ENCODE data around the gene IKBKE.
"Not testable (repeated sequence)": the region's sequence is repeated elsewhere in the genome, so short reads cannot be mapped to it uniquely, and the experiment has no call there.

The IKBKE gene

GRCh38 chr1:206479183-206480125 is 9.2 kb downstream of the IKBKE start:
- peak overlapping the region; percentile 57 for H3K4me2 ChIP-seq
- H3K27ac ChIP-seq = no peak overlapping the region
- H4K20me1 ChIP-seq = no peaks in the 10 kb centered on the region
- H3K4me1 ChIP-seq = peaks cover 27% of the 10 kb centered on the region
- no peak for TF ChIP-seq Cebpa-rat (IDR thresholded peaks at IDR 0.05)
- H3K9ac ChIP-seq = 0 out of 2 replicates have a peak overlapping the region, but pooled peaks have one; percentile 7
- H3K4me3 ChIP-seq = no peak overlapping the region
- no peaks in the 10 kb centered on the region for H3K9me3 ChIP-seq
- no peaks in the 10 kb centered on the region for H3K27me3 ChIP-seq
- peaks cover 73% of the 10 kb centered on the region for H3K36me3 ChIP-seq

- H3K4me1 ChIP-seq = peaks cover 27% of the 10 kb centered on the region
- peaks cover 73% of the 10 kb centered on the region for H3K36me3 ChIP-seq
- no peak overlapping the region for H3K4me3 ChIP-seq
- no peak overlapping the region for H3K9ac ChIP-seq
- H3K27ac ChIP-seq = no peak overlapping the region
- no peaks in the 10 kb centered on the region for H3K27me3 ChIP-seq
- no peak for TF ChIP-seq Cebpa-rat (IDR thresholded peaks at IDR 0.05)
- peak overlapping the region; percentile 49; the same call in 1 of the 2 replicates for H3K4me2 ChIP-seq
- H4K20me1 ChIP-seq = no peaks in the 10 kb centered on the region
- no peaks in the 10 kb centered on the region for H3K9me3 ChIP-seq
Observed at GRCh38 chr1:206480211-206480610, 9.9 kb downstream of the IKBKE start.

GRCh38 chr1:206482611-206483010 is 12.3 kb downstream of the IKBKE start:
- no peak overlapping the region for H3K4me2 ChIP-seq

GRCh38 chr1:206483864-206484263 is 13.6 kb downstream of the IKBKE start:
- not testable (repeated sequence) for H4K20me1 ChIP-seq, H3K4me2 ChIP-seq, H3K9me3 ChIP-seq, H3K27me3 ChIP-seq, H3K4me3 ChIP-seq, H3K27ac ChIP-seq, H3K9ac ChIP-seq
- Histone ChIP-seq H3K4me1 (peaks cover 25% of the 10 kb centered on the region), H3K36me3 (peaks cover 65% of the 10 kb centered on the region)

More at GRCh38 chr1:206482611-206483010, 12.3 kb downstream of the IKBKE start:
- no peak for TF ChIP-seq Cebpa-rat (IDR thresholded peaks at IDR 0.05)
- Histone ChIP-seq H3K4me1 (peaks cover 27% of the 10 kb centered on the region), H3K9ac (no peak overlapping the region), H3K36me3 (peaks cover 67% of the 10 kb centered on the region), H3K4me3 (no peak overlapping the region), H3K27me3 (no peaks in the 10 kb centered on the region), H4K20me1 (no peaks in the 10 kb centered on the region), H3K27ac (no peak overlapping the region), H3K9me3 (no peaks in the 10 kb centered on the region)

- H3K27me3 ChIP-seq = no peaks in the 10 kb centered on the region
- no peak overlapping the region for H3K4me2 ChIP-seq
- H3K36me3 ChIP-seq = peaks cover 62% of the 10 kb centered on the region
- H3K9me3 ChIP-seq = no peaks in the 10 kb centered on the region
- no peaks in the 10 kb centered on the region for H4K20me1 ChIP-seq
- peaks cover 19% of the 10 kb centered on the region for H3K4me1 ChIP-seq
- no peak overlapping the region for H3K4me3 ChIP-seq
- no peak overlapping the region for H3K27ac ChIP-seq
- no peak for TF ChIP-seq Cebpa-rat (IDR thresholded peaks at IDR 0.05)
- H3K9ac ChIP-seq = no peak overlapping the region
Observed at GRCh38 chr1:206484901-206485300, 14.6 kb downstream of the IKBKE start.

- no peak overlapping the region for H3K4me3 ChIP-seq
- TF ChIP-seq Cebpa-rat (IDR thresholded peaks at IDR 0.05) = no peak
- H3K4me1 ChIP-seq = peaks cover 28% of the 10 kb centered on the region
- no peaks in the 10 kb centered on the region for H3K9me3 ChIP-seq
- no peaks in the 10 kb centered on the region for H3K27me3 ChIP-seq
- H3K36me3 ChIP-seq = peaks cover 62% of the 10 kb centered on the region
- no peaks in the 10 kb centered on the region for H4K20me1 ChIP-seq
- no peak overlapping the region; the same call in 1 of the 2 replicates for H3K27ac ChIP-seq
- no peak overlapping the region for H3K4me2 ChIP-seq
- peak overlapping the region; percentile 8; the same call in 1 of the 2 replicates for H3K9ac ChIP-seq
Observed at GRCh38 chr1:206486995-206487788, 16.9 kb downstream of the IKBKE start.

- no peak for TF ChIP-seq Cebpa-rat (IDR thresholded peaks at IDR 0.05)
Observed at GRCh38 chr1:206487970-206488369, 17.7 kb downstream of the IKBKE start.

GRCh38 chr1:206488466-206488865 is 18.2 kb downstream of the IKBKE start:
- Histone ChIP-seq H3K4me3 (no peak overlapping the region), H3K4me1 (peaks cover 41% of the 10 kb centered on the region), H4K20me1 (no peaks in the 10 kb centered on the region), H3K4me2 (no peak overlapping the region), H3K27ac (no peak overlapping the region), H3K9ac (no peak overlapping the region), H3K36me3 (peaks cover 49% of the 10 kb centered on the region), H3K9me3 (no peaks in the 10 kb centered on the region), H3K27me3 (no peaks in the 10 kb centered on the region)
- no peak for TF ChIP-seq Cebpa-rat (IDR thresholded peaks at IDR 0.05)

More at GRCh38 chr1:206487970-206488369, 17.7 kb downstream of the IKBKE start:
- H3K9me3 ChIP-seq = no peaks in the 10 kb centered on the region
- no peak overlapping the region for H3K4me3 ChIP-seq
- no peaks in the 10 kb centered on the region for H3K27me3 ChIP-seq
- H3K4me1 ChIP-seq = peaks cover 36% of the 10 kb centered on the region
- H4K20me1 ChIP-seq = no peaks in the 10 kb centered on the region
- no peak overlapping the region for H3K4me2 ChIP-seq
- no peak overlapping the region; the same call in 1 of the 2 replicates for H3K27ac ChIP-seq
- peaks cover 54% of the 10 kb centered on the region for H3K36me3 ChIP-seq
- no peak overlapping the region; the same call in 1 of the 2 replicates for H3K9ac ChIP-seq

GRCh38 chr1:206489980-206490770 is 19.9 kb downstream of the IKBKE start:
- Histone ChIP-seq H3K4me1 (peaks cover 58% of the 10 kb centered on the region), H3K27me3 (no peaks in the 10 kb centered on the region), H3K36me3 (peaks cover 35% of the 10 kb centered on the region), H3K27ac (peak overlapping the region; percentile 77), H3K4me2 (peak overlapping the region; percentile 96), H3K4me3 (peak overlapping the region; percentile 44; the same call in 1 of the 2 replicates), H3K9ac (peak overlapping the region; percentile 55), H3K9me3 (no peaks in the 10 kb centered on the region), H4K20me1 (no peaks in the 10 kb centered on the region)
- TF ChIP-seq Cebpa-rat (IDR thresholded peaks at IDR 0.05) = no peak

All from BLaER1 (cell line).